ENCODE measurements around the gene GPC5.
"Not testable (repeated sequence)": the region's sequence is repeated elsewhere in the genome, so short reads cannot be mapped to it uniquely, and the experiment has no call there.

Gene GPC5

DNA sequence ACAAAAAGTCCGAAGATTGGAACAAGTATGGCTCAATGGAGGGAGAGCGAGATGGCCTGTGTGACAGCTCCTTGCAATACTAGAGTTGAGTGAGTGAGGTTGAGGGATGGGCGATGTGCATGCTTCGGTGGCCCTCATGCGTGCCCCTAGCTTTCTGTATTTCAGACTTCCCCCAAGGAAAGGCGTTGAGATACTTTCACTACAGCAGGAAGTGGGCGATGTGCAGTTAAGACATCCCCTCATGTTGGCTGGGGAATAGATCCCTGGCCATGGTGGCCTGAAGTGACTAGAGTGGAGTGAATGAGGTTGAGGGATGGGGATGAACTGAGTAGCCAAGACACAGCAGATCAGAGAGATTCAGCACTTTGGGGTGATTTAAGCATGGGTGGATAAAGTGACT is 1194.3 kb downstream of the GPC5 start:
- FAIRE-seq: no peak

DNA sequence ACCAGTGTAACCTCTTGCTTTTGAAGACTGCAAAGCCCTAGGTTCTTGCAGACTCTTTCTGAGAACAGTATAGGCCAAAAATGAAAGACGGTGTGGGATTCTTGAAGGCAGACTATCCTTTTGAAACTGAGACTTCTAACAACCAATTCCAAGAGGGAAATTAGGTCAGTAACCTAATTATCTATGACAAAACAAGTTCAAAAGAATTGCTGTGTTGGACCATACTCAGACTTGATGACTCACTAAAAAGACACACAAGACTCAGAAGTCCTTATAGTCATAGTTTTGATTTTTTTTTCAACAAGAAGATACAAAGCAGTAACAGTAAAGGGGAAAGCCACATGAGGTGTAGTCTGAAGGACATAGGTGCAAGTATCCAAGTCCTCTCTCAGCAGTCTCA is 1204.1 kb downstream of the GPC5 start:
- FAIRE-seq: no peak

DNA sequence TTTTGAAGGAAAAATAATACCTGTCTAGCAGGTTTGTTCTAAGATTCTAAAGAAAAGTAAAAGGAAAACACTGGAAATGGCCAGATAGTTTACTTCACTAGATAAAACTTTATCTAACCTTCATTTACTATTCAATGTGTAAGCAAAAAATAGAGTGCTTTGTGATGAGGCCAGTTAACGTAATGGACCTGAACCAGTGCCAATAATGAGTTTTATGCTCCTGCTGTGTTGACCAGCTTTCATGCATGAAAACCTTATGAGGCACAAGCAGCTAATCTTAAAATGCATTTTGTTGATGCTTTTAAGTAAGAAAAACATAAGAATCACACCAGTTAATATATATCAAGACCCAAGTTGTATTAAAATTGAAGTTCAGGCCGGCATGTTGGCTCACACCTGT is 1211.0 kb downstream of the GPC5 start:
- FAIRE-seq: no peak

DNA sequence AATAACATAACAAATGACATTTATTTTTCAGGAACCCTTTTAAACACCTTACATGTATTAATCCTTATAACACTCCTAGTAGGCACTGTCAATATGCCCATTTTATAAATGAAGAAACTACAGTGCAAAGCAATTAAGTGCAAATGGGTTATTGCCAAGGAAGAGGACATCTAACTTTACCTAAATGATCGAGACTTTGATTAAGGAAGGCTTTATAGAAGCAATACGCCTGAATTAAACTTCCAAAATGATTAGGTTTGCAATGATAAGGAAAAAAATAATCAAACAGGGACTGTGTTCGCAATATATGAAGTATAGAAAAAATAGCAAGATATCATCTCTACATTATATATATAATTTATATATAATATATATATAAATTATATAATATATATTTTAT is 1214.5 kb downstream of the GPC5 start:
- no peak for FAIRE-seq

DNA sequence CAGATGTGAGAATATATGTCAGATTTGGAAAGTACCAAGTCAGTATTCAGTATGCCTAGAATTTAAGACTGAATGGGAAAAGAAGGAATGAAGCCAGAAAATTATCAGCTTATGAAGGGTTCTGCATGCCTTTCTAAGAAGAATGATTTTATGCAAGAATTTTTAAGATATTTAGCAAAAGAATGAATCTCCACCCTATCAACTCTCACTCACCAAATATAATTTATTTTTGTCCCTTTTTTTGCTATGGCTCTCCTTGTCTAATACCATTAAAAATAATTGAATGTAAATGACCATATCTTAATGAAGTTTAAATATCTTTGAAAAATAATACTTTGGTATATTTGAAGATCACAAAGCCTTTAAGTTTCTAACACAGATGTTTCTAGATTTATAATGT is 1215.5 kb downstream of the GPC5 start:
- no peak for FAIRE-seq

DNA sequence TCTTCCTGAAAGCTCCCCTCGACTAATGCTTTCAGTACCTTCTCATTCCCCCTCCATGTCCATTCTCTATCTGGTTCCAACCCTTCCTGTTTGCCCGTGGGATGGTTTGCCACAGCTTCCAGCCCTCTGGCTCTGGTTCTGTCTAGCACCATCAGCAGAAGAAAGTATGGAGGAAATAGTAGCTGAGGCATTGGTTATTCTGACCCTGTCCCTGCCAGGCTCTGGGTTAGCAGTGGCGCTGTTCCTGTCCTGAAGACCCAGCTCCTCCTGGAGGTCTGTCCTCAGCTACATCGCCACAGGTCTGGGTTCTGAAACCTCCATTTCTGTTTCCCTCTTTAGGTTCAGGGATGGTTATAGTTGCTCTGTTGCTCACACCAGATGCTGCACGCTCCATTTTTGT is 1223.6 kb downstream of the GPC5 start:
- no peak for FAIRE-seq

DNA sequence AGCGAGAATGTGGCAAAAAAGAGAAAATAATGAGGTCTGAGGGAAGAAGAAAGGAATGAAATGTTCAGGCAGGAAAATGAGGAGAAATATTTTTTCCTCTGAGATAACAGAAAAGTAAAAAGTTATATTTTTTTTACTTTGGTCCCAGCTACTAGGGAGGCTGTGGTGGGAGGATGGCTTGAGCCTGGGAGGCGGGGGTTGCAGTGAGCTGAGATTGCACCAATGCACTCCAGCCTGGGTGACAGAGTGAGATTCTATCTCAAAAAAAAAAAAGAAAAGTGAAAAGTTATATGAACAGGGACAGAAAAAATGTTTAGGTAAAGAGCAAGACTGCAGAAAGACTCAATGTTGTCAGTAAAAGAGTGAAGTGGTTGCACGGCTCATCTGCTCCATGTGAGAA is 1224.5 kb downstream of the GPC5 start:
- no peak for FAIRE-seq

DNA sequence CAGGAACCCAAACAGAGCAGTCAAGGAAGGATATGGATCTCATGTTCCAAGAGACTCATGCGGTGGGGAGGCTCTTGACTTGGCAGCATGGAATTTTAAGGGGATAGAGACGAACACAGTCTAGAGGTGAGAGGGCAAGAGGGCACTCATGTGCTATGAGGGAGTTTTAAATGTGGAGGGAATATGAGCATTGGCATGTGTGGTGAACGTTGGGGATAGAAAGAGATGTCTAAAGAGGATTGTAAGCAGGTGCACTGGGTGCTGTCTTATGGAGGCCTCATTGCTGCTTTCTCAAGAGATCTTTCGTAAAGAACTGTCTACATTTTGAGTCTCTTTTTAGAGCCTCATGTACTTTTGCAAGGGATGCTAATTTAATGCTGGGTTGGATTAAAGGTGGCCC is 1227.9 kb downstream of the GPC5 start:
- FAIRE-seq: no peak

DNA sequence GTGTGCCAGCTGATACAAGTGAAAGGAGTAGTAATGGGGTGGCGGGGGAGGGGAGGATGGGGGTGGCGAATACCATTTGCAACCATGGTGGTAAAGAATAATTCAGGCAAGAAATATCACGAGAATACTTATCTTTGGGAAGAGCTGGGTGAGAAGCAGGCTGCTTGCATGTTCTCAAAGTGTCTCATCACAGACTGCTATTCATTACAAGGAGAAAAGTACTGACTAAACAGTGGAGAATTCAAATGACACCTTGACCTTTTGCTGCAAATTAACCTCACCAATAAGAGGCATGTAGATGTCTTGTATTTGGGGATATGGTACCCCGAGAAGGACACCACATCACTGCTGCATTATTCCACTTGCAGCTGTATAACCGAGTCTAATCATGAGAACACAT is 1242.5 kb downstream of the GPC5 start:
- FAIRE-seq: no peak

DNA sequence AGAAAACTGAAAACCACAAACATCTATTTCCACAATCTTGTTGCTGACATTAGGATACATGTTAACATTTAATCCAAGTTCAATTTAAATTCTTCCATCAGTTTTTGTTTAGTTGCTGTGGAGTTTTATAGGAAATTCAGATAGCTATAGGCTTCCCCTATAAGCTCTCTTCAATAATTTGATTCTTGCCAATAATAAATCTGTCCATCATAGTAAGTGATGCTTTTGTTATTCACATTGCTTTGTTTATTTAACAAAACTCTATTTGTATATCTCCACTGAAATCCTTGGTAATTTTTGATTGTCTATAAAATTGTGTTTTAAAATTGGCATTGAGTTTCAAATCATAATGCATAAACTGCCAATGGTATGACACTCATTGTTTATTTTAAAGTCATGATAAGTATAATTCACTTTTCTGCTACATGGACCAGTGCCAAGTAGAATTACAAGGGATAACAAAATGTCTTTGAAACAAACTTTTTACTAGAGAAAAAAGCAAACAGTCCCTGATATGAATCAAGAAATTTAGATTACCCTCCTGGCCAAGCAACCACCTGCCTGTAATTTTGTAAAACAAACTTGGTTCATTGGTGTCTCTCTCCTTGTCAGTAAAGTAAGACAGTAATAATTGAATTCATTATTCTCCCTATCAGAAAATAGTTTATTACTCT is 1250.9 kb downstream of the GPC5 start:
- no peak for FAIRE-seq

DNA sequence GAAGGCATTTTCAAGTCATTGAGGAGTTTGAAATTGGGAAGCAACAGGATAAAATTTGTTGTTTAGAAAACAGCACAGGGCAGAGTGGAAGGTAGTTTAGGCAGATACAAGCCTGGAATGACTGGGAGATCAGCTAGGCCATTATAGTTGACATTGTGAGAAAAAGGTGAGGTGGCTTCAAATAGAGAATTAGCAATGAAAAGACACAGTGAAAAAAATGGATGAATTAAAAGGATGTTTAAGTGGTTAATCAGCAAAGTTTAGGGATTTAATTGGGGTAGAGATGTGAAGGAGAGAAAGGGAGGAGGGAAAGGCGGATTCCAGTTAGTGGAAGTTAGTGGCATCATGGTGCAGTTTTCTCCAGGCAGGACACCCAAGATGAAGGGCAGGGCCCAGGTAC is 1257.7 kb downstream of the GPC5 start:
- no peak for FAIRE-seq

DNA sequence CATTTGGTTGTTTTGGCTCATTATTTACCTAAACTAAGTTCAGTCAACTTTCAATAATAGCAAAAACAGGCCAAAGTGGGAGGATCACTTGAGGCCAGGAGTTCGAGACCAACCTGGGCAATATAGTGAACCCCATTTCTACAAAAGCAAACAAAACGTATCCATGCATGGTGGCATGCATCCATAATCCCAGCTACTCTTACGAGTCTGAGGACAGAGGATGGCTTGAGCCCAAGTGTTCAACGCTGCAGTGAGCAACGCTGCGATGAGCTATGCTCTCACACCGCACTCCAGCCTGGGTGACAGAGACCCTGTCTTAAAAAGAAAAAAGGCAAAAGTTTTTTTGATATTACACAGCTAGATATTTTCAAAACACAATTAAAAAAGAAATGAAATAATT is 1258.2 kb downstream of the GPC5 start:
- no peak for FAIRE-seq

DNA sequence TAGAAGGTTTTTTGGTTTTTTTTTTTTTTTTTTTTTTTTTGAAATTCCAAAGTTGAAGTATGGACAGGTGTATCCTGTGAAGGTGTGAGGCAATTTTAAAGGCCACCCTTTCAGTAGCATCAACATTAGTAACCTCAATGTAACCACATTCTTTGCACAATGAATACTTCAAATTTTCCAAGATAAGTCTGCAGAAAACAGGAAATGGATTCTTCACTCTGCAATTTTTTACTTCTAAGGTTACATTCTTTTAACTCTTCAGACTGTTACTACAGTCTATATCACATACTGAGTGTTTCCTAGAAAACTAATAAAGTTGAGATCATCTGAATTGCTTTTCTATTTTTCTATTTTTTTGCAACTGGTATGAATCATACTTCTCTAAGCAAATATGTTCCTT is 1259.1 kb downstream of the GPC5 start:
- no peak for FAIRE-seq

DNA sequence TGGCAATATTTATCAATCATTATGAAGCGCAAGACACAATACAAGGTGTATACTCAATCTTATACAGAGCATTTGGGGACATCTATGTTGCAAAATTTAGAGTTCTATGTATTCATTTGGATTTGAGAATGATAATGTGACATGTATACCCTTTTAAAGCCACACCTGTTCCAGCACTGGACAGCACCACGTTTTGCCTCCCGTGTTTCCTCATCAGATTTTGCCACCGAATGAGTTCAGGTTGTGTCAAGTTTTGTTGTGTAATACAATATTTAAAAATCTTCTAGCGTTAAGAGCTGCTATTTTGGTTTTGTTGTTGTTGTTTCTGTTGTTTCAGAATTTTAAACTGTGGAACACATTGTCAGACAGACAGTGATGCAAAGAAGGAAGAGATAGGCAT is 1259.9 kb downstream of the GPC5 start:
- no peak for FAIRE-seq

DNA sequence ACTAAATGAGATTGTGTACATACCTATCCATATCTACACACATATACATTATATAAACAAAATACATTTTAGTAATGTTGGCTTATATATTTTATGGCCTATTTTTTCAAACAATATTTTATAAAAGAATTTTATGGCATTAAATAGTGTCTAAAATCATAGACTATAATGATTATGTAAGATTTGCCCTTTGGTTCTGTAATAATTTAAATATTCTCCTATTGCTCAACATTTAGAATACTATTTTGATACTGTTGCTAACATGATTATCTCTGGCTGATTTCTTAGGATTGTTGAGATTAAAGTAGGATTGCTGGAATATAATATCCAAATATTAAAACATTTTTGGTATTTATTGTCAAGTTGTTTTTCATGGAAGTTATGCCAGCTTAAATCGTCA is 1263.0 kb downstream of the GPC5 start:
- FAIRE-seq: peak; percentile 35

DNA sequence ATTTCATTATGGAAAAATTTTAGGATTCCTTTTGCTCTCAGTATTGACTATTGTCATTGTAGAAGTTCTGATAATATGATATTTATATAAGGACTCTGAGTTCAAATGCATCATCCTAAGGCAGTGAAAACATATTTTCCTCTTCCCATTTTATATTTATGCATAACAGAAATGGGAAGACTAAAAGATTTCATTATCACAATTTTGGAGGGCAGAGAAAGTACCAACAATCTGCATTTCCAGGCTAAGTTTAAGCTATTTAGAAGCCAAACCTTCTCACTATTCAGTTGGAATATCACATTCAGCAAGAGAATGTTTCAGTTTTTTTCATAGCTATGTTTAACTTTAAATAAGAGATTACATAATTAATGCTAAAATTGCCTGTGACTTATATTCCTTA is 1269.7 kb downstream of the GPC5 start:
- no peak for FAIRE-seq

DNA sequence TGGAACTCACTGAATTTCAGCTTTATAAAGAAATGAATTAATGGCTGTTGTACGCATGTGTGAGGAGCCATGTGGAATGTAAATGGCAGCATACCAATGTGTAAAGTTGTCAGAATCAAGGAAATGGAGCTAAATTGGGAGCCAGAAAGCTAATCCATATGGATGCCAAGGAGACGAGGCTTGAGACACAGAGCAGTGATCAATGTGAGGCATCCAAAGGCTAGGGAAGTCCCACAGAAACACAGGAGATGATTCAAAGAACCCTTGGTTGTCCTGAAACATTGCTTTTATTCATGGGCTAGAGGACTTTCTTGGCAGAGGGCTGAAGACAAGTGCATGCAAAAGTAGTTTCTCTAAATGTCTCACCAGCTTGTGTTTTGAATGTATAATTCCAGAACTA is 1271.7 kb downstream of the GPC5 start:
- FAIRE-seq: no peak

DNA sequence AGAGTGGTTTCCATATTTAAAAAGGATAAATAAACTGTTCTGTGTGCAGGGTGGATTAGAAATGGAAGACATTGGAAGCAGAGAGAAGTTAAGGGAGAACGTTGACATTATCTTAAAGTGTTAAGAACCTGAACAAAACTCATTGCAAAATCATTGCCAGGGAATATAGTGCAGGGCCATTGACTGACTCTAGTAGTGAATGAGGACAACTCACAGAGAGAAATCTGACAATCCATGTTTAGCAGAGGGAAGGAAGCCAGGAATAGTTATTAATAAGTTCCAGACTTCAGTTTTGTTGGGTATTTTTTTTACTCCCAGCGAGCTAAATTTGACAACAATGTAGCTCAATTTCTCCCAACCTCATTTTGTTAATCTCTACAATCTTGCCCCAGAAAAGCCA is 1273.4 kb downstream of the GPC5 start:
- no peak for FAIRE-seq

DNA sequence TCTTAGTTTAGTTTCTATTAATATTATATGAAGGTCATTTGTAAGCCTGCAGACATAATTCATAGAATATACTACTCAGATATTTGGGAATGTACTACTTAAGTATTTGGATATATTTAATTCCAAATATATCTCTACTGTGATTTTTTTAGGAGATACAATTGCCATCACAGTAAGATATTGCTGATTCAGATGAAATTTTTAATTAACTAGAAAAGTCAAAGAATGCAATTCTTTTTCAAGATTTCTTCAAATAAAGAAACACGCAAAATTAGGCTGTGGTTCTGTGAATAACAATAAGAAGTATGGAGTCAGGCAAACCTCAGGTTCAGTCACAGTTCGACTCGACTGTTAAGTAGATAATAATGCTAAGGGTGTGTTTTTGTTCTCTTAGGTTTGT is 1277.8 kb downstream of the GPC5 start:
- no peak for FAIRE-seq

DNA sequence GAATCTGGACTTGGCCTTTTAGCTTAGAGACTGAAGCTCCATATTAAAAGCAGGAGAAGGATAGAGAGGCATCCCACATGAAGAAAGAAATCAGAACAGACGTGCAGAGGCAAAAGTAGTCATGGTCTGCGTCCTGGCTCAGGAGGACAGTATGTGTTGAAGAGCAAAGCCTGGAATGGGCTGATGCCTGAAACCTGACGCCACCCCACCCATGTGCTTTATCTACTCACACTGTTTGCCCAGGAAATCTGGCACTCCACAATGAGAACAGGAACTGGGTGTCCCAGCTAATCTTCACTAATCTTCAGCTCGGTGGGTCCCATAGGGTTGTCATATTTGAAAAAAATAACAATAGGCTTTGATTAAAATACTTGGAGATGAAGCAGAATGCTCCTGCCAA is 1279.2 kb downstream of the GPC5 start:
- no peak for FAIRE-seq

DNA sequence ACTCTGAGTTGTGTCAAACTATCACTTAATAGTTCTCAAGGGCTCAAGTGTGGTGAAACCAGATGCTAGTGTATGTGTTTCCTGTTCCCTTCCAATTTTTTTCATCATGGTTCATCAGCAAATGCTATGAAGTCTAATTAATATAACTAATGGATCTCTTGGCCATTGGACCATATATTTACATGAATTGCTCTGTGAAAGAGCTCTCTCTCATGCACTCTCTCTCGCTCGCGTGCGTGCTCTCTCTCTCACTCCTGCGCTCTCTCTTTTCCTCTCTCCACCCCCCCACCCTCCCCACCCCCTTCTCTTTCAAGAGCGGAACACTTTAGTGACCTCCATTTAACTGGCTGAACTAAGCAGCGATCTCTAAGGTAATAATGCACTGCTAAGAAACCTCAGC is 1281.2 kb downstream of the GPC5 start:
- no peak for FAIRE-seq

DNA sequence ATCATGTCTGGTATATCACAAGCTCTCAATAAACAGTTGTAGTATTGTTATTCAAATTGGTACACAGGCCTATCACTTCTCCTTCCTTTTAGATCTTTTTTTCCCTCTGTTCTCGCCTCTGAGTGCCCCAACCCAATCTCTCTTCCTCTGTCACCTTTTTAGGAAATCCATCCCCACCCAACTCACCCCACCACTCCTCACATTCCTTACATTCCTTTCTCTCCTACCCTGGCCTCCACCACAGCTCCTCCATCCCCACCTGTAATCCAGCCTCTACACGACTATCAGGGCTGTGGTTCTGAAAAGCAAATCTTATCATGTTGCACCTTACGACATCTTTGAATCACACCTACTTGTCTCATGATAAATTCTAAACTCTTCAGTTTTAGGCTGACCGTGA is 1282.8 kb downstream of the GPC5 start:
- no peak for FAIRE-seq

DNA sequence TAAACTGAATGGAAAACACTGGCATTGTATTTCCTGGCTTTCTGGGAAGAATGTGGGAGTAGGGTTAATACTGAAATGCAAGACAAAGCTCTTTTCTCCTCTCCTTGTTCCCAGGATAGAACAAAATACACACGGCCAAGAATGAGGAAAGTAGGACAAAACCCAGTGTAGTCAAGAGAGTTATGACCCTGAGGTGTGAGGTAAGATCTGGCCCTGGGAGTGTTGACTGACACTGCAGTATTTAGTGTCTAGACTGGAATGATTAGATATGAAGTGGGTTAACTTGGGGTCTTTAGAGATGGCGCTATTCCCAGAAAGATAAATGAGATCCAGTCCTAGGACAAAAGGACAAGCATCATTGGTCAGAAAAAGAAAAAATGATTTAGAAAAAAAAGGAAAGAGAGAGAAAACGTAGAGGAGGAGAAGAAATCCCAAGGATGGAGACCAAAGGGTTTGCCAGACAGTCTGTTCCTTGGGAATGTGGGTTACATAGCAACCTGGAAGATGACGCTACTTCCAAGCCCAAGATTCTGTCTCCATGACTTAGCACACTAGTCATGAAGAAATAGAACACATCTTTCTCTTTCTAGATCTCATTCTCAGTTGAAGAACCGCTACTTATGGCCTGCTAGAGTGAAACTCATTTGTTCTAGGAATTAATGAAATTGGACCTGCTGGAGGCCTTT is 1284.6 kb downstream of the GPC5 start:
- no peak for FAIRE-seq

DNA sequence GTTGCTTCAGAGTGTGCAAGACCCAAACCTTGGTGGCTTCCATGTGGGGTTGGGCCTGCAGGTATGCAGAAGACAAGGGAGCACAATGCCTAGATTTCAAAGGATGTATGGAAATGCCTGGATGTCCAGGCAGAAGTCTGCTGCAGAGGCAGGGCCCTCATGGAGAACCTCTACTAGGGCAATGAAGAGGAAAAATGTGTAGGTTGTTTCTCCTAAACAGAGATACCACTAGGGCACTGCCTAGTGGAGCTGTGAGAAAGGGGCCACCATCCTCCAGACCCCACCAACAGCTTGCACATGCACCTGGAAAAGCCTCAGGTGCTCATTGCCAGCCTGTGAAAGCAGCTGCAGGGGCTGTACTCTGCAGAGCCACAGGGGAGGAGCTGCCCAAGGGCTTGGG is 1295.6 kb downstream of the GPC5 start:
- FAIRE-seq: no peak

DNA sequence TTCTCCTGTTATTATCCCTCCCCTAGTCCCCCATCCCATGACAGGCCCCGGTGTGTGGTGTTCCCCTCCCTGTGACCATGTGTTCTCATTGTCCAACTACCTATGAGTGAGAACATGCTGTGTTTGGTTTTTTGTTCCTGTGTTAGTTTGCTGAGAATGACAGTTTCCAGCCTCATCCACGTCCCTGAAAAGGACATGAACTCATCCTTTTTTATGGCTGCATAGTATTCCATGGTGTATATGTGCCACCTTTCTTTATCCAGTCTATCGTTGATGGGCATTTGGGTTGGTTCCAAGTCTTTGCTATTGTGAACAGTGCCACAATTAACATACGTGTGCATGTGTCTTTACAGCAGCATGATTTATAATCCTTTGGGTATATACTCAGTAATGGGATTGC is 1297.4 kb downstream of the GPC5 start:
- not testable (repeated sequence) for FAIRE-seq
